Frontal cortex (tissue), 4 donors: ENCODE measurements around the gene PA2G4. TPM values are rescaled to one million over a fixed set of nuclear protein-coding genes. Genes with fewer than 3 reads are reported as not detected.
"Not testable (repeated sequence)": the region's sequence is repeated elsewhere in the genome, so short reads cannot be mapped to it uniquely, and the experiment has no call there.

Experiments
- DNase-seq, 2 donors: peaks; one replicate each; pipeline ENCODE4 v3.0.0; 2012; ENCODE audit warnings: low spot score in 2 of 2
- FAIRE-seq: peaks from 2 replicates; lab custom pipeline; 2012; peaks lifted over from hg19 to GRCh38; lab: Jason Lieb, UNC
- total RNA-seq: library from RNA; depleted of rRNA; stranded (reverse); fragments of >200 nt; gene quantifications from one replicate; pipeline ENCODE4 v1.2.3, GENCODE V29; 2014
- donor health status: control.
- donor health status: control.
- donor health status: control.

Gene PA2G4
- total RNA-seq, result 74.6 TPM

- no peak for FAIRE-seq
- DNase-seq, result peak; percentile 85 to 96
Measured at GRCh38 chr12:56104109-56104814, at the start of gene PA2G4. Gene PA2G4, plus strand, starts transcription at chr12:56104559. Its CDS starts 179 bp downstream, at chr12:56104738.

GRCh38 chr12:56059964-56060363, 44.4 kb upstream of the PA2G4 start:
- not testable (repeated sequence) for FAIRE-seq, DNase-seq

GRCh38 chr12:56061982-56062381, 42.4 kb upstream of the PA2G4 start:
- FAIRE-seq, result no peak
- no peak for DNase-seq

- DNase-seq (no peak), FAIRE-seq (no peak)
Measured at GRCh38 chr12:56062996-56063395, 41.4 kb upstream of the PA2G4 start.

GRCh38 chr12:56071648-56072047, 32.7 kb upstream of the PA2G4 start:
- no peak for FAIRE-seq
- no peak for DNase-seq

GRCh38 chr12:56074396-56074795, 30.0 kb upstream of the PA2G4 start:
- DNase-seq, result no peak
- FAIRE-seq, result no peak

- DNase-seq, FAIRE-seq: not testable (repeated sequence)
Measured at GRCh38 chr12:56077966-56078365, 26.4 kb upstream of the PA2G4 start.

GRCh38 chr12:56078427-56078826, 25.9 kb upstream of the PA2G4 start:
- FAIRE-seq (no peak), DNase-seq (no peak)

- FAIRE-seq, result no peak
- peak; percentile 74 to 77 for DNase-seq
Measured at GRCh38 chr12:56078931-56079722, 25.2 kb upstream of the PA2G4 start.

- peak; percentile 83 to 91 for DNase-seq
- FAIRE-seq, result no peak
Measured at GRCh38 chr12:56079723-56080555, 24.4 kb upstream of the PA2G4 start, which contains the start of gene ERBB3. Gene ERBB3, plus strand, starts transcription at chr12:56080165. Its CDS starts 136 bp downstream, at chr12:56080301.

- no peak for FAIRE-seq
- DNase-seq, result no peak
Measured at GRCh38 chr12:56080556-56081138, 23.7 kb upstream of the PA2G4 start.

GRCh38 chr12:56081393-56082347, 22.7 kb upstream of the PA2G4 start:
- peak; percentile 29 to 71 for DNase-seq
- FAIRE-seq, result no peak

GRCh38 chr12:56082382-56082781, 22.0 kb upstream of the PA2G4 start:
- no peak for DNase-seq

GRCh38 chr12:56082967-56083366, 21.4 kb upstream of the PA2G4 start:
- DNase-seq, result peak; percentile 52 to 78
- no peak for FAIRE-seq

More at GRCh38 chr12:56082382-56082781, 22.0 kb upstream of the PA2G4 start:
- FAIRE-seq, result no peak

- FAIRE-seq (no peak), DNase-seq (no peak)
Measured at GRCh38 chr12:56084958-56085543, 19.3 kb upstream of the PA2G4 start.

- no peak for DNase-seq
- FAIRE-seq, result no peak
Measured at GRCh38 chr12:56086096-56086495, 18.3 kb upstream of the PA2G4 start.

- DNase-seq, result no peak
- FAIRE-seq, result no peak
Measured at GRCh38 chr12:56086608-56087007, 17.8 kb upstream of the PA2G4 start.

- no peak for FAIRE-seq
Measured at GRCh38 chr12:56087220-56087619, 17.1 kb upstream of the PA2G4 start.

More at GRCh38 chr12:56087220-56087619, 17.1 kb upstream of the PA2G4 start:
- no peak for DNase-seq
